WERI-Rb-1 (cell line): ENCODE data around the gene IL17RD.

ENCODE experiments used
- DNase-seq: peaks from one replicate; pipeline ENCODE4 v3.0.0-alpha.2; 2020
- H3K27ac ChIP-seq: fragments of 250-450 bp; sonication (Bioruptor Pico); 2 replicates; pipeline ENCODE4 v1.5.1; 2020; ENCODE audit warnings: mild to moderate bottlenecking, moderate library complexity
- H3K27me3 ChIP-seq: fragments of 250-450 bp; sonication (Bioruptor Pico); 2 replicates; pipeline ENCODE4 v1.5.1; 2021; ENCODE audit warnings: mild to moderate bottlenecking, low read depth, moderate library complexity; ENCODE audit not compliant: insufficient read depth, severe bottlenecking
- H3K36me3 ChIP-seq: fragments of 250-450 bp; sonication (Bioruptor Pico); 2 replicates; pipeline ENCODE4 v1.5.1; 2020; ENCODE audit warnings: mild to moderate bottlenecking, moderate library complexity
- H3K4me3 ChIP-seq: 2 replicates; pipeline ENCODE4 v1.5.1; 2011; ENCODE audit warnings: low read depth, mild to moderate bottlenecking, control low read depth, low read length
- H3K9me3 ChIP-seq: fragments of 250-450 bp; sonication (Bioruptor Pico); 2 replicates; pipeline ENCODE4 v1.5.1; 2021; ENCODE audit warnings: mild to moderate bottlenecking, moderate library complexity; ENCODE audit not compliant: severe bottlenecking
- TF ChIP-seq, protein P1 (sequence below): IDR thresholded peaks from 2 replicates; pipeline ENCODE4 v1.5.1; 2011; ENCODE audit warnings: low read depth, mild to moderate bottlenecking, control low read depth, inconsistent platforms, low read length

Gene IL17RD

DNA sequence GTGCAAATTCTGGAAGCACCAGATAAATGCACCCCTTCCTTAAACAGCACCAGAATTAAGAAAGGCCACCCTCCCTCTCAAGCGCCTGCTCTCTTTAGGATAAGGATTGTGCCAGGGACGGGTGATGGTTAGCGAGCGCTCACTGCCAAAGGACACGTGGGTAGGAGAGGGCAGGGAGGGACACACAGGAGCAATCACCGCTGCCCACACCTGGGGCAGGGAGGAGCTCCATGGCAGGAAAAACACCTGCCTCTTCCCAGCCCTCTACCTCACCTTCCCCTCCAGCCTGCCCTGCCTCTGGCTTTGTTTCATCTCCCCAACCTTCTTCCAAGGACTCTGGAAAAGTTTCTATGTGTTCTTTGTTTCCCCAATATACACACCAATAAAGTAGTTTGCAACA, 112.0 kb downstream of the IL17RD start:
- Histone ChIP-seq H3K4me3 (no peak overlapping the region), H3K27ac (no peak overlapping the region), H3K9me3 (no peaks in the 10 kb centered on the region), H3K36me3 (no peaks in the 10 kb centered on the region), H3K27me3 (no peaks in the 10 kb centered on the region)
- DNase-seq, result no peak
- TF ChIP-seq, protein P1, sequence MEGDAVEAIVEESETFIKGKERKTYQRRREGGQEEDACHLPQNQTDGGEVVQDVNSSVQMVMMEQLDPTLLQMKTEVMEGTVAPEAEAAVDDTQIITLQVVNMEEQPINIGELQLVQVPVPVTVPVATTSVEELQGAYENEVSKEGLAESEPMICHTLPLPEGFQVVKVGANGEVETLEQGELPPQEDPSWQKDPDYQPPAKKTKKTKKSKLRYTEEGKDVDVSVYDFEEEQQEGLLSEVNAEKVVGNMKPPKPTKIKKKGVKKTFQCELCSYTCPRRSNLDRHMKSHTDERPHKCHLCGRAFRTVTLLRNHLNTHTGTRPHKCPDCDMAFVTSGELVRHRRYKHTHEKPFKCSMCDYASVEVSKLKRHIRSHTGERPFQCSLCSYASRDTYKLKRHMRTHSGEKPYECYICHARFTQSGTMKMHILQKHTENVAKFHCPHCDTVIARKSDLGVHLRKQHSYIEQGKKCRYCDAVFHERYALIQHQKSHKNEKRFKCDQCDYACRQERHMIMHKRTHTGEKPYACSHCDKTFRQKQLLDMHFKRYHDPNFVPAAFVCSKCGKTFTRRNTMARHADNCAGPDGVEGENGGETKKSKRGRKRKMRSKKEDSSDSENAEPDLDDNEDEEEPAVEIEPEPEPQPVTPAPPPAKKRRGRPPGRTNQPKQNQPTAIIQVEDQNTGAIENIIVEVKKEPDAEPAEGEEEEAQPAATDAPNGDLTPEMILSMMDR, result no peak

DNA sequence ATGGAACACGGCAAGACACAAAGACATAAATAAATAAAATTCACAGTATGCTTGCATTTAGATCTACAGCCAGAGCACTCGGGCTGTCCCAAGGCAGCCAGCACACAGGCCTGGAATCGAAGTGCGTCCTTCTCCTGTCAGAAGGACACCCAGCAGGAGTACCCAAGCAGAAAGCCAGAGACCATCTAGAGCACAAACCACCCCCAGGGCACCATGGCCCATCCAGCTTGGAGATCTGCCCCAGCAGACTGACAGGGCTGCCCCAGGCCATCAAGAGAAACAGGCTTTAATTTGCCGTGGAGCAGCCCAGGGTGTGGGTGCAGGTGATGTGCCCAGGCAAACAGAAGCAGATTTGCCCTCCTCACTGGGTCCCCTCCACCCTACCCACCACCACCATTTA, 112.5 kb downstream of the IL17RD start:
- TF ChIP-seq, protein P1, result no peak
- no peaks in the 10 kb centered on the region for H3K36me3 ChIP-seq

DNA sequence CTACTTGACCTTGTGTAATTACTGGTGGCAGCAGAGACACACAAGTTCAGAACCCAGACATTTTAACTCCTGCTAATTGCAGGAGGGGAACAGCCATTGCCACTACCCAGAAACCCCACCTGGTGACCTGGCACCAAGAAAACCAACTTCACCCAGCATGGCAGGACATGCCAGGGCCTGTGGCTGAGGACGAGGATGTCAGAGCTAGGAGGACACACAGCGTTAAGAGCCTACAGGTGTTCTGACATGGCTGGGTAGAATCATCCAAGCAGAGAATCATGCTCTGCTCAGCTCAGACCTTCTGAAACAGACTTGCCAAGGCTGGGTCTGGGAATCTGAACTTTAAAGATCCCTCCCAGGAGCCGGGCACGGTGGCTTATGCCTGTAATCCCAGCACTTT, 116.4 kb downstream of the IL17RD start:
- Histone ChIP-seq H3K27ac (no peak overlapping the region), H3K36me3 (no peaks in the 10 kb centered on the region), H3K27me3 (no peaks in the 10 kb centered on the region), H3K4me3 (no peak overlapping the region), H3K9me3 (no peaks in the 10 kb centered on the region)
- DNase-seq, result no peak
- TF ChIP-seq, protein P1, result no peak

More for the DNA sequence above, 112.5 kb downstream of the IL17RD start:
- Histone ChIP-seq H3K4me3 (no peak overlapping the region), H3K27ac (no peak overlapping the region), H3K9me3 (no peaks in the 10 kb centered on the region), H3K27me3 (no peaks in the 10 kb centered on the region)
- no peak for DNase-seq

DNA sequence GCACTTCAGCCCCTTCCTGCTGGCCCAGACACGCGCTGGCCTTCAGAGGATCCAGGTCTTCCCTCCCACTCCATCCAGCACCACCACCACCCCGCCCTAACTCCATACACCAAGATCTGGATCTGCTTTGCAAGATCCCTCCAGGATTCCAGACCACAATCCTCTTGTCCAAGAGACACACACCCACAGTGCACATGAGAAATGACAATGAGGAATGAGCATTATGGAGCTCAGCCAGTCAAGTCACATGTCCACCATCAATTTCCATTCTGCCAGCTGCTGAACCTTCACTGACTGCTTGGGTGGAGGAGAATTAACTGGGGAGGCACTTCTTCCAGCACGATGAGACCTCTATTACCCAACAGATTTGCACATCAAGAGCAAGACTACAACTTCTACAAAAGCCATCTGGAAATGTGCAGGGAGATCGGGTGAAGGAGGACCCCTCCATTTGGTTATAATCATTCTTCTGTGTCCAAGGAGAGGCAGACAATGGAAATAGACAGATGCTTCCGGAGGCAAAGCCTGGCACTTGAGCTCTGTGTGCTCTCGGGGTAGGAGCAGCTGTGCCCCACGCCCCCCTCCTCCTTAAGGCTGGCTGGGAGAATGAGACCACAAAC, 117.0 kb downstream of the IL17RD start:
- TF ChIP-seq, protein P1, result no peak
- Histone ChIP-seq H3K4me3 (no peak overlapping the region), H3K27ac (no peak overlapping the region), H3K36me3 (no peaks in the 10 kb centered on the region), H3K9me3 (no peaks in the 10 kb centered on the region), H3K27me3 (no peaks in the 10 kb centered on the region)
- peak; percentile 16 for DNase-seq

DNA sequence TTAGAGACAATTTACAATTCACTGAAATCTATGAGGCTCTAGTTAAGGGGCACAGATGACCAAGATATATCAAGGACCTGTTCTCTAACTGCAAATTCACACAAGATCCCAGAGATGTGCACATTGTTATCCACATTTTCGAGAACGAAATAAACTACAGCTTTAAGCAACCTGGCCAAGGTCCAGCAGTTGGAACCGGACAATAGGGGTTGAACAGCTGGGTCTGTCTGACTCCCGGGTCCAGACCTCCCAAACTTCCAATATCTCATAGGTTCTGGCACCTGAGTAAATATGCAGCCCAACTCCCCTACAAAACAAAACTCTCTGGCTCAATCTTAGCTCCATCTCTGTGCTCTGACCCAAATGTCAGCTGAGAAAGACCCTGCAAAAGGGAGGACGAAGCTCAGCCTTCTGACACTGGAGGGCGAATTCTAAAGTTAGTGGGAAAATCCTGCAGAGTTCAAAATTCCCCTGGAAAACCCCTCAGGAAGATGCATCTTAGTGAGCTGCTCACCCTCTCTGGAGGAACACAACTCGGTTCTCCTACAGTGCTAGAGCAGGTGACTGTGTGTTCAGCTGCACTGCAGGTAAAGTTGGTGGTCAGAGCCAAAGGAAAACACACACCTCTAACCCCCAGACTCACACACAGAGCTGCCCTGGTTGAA, 118.9 kb downstream of the IL17RD start:
- H3K27ac ChIP-seq, result no peak overlapping the region
- TF ChIP-seq, protein P1, result no peak
- no peak for DNase-seq
- H3K9me3 ChIP-seq, result no peaks in the 10 kb centered on the region
- H3K36me3 ChIP-seq, result no peaks in the 10 kb centered on the region
- H3K4me3 ChIP-seq, result no peak overlapping the region
- H3K27me3 ChIP-seq, result no peaks in the 10 kb centered on the region

DNA sequence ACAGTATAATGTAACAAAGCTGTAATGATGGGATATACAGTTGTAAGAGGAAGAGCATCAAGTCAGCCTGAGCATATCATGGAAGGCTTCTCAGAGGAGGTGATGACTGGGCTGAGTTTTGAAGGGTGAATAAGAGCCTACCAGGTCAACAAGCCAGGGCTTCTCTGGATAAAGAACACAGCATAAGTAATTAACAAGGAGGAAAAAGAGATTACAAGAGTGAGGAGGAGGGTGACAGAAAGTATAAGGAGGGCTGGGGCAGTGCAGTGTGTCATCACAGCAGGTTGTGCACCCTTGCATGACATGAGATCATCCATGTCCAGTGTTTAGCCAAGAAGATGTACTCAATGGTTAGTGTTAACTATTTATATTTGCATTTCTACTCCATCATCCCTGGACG, 121.6 kb downstream of the IL17RD start:
- DNase-seq, result no peak
- no peaks in the 10 kb centered on the region for H3K27me3 ChIP-seq
- H3K36me3 ChIP-seq, result no peaks in the 10 kb centered on the region
- H3K27ac ChIP-seq, result no peak overlapping the region
- TF ChIP-seq, protein P1, result no peak
- H3K9me3 ChIP-seq, result no peaks in the 10 kb centered on the region
- H3K4me3 ChIP-seq, result no peak overlapping the region
